ENCODE results near the gene XPO6. TPM values are rescaled to one million over a fixed set of nuclear protein-coding genes. Genes with fewer than 3 reads are reported as not detected.

XPO6 gene
- total and polyA plus RNA-seq, 2 of the 13 experiments (the other 11 are each of a cell fraction or from before 2014, with no cell fraction given), result 109 to 129 TPM

DNA sequence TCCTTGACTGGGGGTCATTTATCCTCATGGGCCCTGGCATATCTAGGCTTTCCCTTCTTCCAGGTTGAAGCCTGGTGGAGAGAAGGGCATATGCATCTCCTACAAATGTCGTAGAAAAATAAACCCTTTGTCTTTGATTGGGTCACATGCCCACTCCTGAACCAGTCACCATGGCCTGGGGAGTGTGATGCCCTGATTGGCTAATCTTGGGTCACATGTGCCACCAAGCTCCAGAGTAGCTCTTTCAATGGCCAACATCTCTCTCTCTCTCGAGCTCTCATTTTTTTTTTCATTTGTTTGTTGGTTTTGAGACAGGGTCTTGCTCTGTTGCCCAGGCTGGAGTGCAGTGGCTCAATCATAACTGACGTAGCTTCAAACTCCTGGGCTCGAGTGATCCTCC lies 5.6 kb upstream of the XPO6 start:
- Histone ChIP-seq H3K9ac (ENCODE audit: insufficient read depth, low read depth, low read length) (no peak overlapping the region), H3K4me1 (ENCODE audit: insufficient read depth, low read length) (peaks cover 5% of the 10 kb centered on the region), H3K79me2 (ENCODE audit: insufficient read depth, low read length) (no peaks in the 10 kb centered on the region), H3K27ac (ENCODE audit: extremely low read length, insufficient read depth, low read length) (no peak overlapping the region), H3K4me3 (replicated peaks in 1 of 3; ENCODE audit: insufficient read depth in 1 of 3, low read depth in 2 of 3, low read length in 3 of 3) (no peak overlapping the region), H3K4me2 (ENCODE audit: low read depth, low read length) (no peak overlapping the region), H4K20me1 (ENCODE audit: insufficient read depth, low read length) (no peaks in the 10 kb centered on the region), H2AFZ (ENCODE audit: low read length) (no peak overlapping the region), H3K36me3 (replicated peaks in 1 of 2; ENCODE audit: control insufficient read depth in 1 of 2, insufficient read depth in 2 of 2, low read length in 2 of 2) (no peaks in the 10 kb centered on the region), H3K27me3 (ENCODE audit: control insufficient read depth in 1 of 2, insufficient read depth in 2 of 2, low read length in 2 of 2) (no peaks in the 10 kb centered on the region), H3K9me3 (ENCODE audit: low read length) (no peaks in the 10 kb centered on the region)
- in situ Hi-C loops (cut with HindIII; ENCODE audit: extremely low pct_ligation_motif_present, low pct_unique_long_range_greater_than_20kb) (loop anchor here (10.0 kb wide), 1 partner anchor 243 kb away; no protein-coding TSS in a partner anchor), intact Hi-C loops (cut with micrococcal nuclease; ENCODE audit: unreplicated experiment) (loop anchor here (5.0 kb wide), 1 partner anchor 245 kb away; no protein-coding TSS in a partner anchor)
- WGBS (ENCODE audit: low lambda C conversion rate), result 31% methylated on average over 4 of the region's 4 CpGs
- BruUV-seq (replicated peaks), result no TSS peak
- ChIA-PET CTCF (ENCODE audit: low intra/inter-chr PET ratio, low total read pairs) (no interaction called here), POLR2A (no interaction called here)
- no peak for DNase-seq (ENCODE audit: low spot score)
- peak; percentile 19; the same call in 1 of the 3 replicates for ATAC-seq
- no peak for FAIRE-seq
- TF ChIP-seq ELF4 (CRISPR knock-in tag; IDR thresholded peaks at IDR 0.05; ENCODE audit: borderline replicate concordance) (no peak), SETDB1 (CRISPR knock-in tag; IDR thresholded peaks at IDR 0.05; ENCODE audit: borderline replicate concordance) (no peak), ZNF121 (CRISPR knock-in tag; IDR thresholded peaks at IDR 0.05) (0 out of 2 replicates have a peak, but pooled peaks have one; percentile 22), ZNF780A (CRISPR knock-in tag; IDR thresholded peaks at IDR 0.05) (no peak), ZNF230 (CRISPR knock-in tag; IDR thresholded peaks at IDR 0.05) (no peak), ZNF775 (CRISPR knock-in tag; IDR thresholded peaks at IDR 0.05; ENCODE audit: borderline replicate concordance) (no peak), ZBTB7A (CRISPR knock-in tag; IDR thresholded peaks at IDR 0.05) (no peak), TGIF2 (CRISPR knock-in tag; IDR thresholded peaks at IDR 0.05) (no peak), ISL2 (CRISPR knock-in tag; IDR thresholded peaks at IDR 0.05) (no peak), CREB1 (IDR thresholded peaks at IDR 0.05) (no peak), CREB1 (CRISPR knock-in tag; IDR thresholded peaks at IDR 0.05) (no peak)
- TF ChIP-seq, protein P1, sequence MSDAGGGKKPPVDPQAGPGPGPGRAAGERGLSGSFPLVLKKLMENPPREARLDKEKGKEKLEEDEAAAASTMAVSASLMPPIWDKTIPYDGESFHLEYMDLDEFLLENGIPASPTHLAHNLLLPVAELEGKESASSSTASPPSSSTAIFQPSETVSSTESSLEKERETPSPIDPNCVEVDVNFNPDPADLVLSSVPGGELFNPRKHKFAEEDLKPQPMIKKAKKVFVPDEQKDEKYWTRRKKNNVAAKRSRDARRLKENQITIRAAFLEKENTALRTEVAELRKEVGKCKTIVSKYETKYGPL (CRISPR knock-in tag; IDR thresholded peaks at IDR 0.05), result no peak
- TF ChIP-seq, protein P2, sequence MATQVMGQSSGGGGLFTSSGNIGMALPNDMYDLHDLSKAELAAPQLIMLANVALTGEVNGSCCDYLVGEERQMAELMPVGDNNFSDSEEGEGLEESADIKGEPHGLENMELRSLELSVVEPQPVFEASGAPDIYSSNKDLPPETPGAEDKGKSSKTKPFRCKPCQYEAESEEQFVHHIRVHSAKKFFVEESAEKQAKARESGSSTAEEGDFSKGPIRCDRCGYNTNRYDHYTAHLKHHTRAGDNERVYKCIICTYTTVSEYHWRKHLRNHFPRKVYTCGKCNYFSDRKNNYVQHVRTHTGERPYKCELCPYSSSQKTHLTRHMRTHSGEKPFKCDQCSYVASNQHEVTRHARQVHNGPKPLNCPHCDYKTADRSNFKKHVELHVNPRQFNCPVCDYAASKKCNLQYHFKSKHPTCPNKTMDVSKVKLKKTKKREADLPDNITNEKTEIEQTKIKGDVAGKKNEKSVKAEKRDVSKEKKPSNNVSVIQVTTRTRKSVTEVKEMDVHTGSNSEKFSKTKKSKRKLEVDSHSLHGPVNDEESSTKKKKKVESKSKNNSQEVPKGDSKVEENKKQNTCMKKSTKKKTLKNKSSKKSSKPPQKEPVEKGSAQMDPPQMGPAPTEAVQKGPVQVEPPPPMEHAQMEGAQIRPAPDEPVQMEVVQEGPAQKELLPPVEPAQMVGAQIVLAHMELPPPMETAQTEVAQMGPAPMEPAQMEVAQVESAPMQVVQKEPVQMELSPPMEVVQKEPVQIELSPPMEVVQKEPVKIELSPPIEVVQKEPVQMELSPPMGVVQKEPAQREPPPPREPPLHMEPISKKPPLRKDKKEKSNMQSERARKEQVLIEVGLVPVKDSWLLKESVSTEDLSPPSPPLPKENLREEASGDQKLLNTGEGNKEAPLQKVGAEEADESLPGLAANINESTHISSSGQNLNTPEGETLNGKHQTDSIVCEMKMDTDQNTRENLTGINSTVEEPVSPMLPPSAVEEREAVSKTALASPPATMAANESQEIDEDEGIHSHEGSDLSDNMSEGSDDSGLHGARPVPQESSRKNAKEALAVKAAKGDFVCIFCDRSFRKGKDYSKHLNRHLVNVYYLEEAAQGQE (IDR thresholded peaks at IDR 0.05; ENCODE audit: borderline replicate concordance in 1 of 2, low read depth in 1 of 2, low read length in 2 of 2), result no peak
- TF ChIP-seq, protein P3, sequence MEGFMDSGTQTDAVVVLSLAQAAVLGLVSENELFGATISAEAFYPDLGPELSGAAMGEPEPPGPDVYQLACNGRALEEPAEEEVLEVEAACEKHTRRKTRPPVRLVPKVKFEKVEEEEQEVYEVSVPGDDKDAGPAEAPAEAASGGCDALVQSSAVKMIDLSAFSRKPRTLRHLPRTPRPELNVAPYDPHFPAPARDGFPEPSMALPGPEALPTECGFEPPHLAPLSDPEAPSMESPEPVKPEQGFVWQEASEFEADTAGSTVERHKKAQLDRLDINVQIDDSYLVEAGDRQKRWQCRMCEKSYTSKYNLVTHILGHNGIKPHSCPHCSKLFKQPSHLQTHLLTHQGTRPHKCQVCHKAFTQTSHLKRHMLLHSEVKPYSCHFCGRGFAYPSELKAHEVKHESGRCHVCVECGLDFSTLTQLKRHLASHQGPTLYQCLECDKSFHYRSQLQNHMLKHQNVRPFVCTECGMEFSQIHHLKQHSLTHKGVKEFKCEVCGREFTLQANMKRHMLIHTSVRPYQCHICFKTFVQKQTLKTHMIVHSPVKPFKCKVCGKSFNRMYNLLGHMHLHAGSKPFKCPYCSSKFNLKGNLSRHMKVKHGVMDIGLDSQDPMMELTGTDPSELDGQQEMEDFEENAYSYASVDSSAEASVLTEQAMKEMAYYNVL (CRISPR knock-in tag; IDR thresholded peaks at IDR 0.05; ENCODE audit: borderline replicate concordance), result no peak
- TF ChIP-seq, protein P4, sequence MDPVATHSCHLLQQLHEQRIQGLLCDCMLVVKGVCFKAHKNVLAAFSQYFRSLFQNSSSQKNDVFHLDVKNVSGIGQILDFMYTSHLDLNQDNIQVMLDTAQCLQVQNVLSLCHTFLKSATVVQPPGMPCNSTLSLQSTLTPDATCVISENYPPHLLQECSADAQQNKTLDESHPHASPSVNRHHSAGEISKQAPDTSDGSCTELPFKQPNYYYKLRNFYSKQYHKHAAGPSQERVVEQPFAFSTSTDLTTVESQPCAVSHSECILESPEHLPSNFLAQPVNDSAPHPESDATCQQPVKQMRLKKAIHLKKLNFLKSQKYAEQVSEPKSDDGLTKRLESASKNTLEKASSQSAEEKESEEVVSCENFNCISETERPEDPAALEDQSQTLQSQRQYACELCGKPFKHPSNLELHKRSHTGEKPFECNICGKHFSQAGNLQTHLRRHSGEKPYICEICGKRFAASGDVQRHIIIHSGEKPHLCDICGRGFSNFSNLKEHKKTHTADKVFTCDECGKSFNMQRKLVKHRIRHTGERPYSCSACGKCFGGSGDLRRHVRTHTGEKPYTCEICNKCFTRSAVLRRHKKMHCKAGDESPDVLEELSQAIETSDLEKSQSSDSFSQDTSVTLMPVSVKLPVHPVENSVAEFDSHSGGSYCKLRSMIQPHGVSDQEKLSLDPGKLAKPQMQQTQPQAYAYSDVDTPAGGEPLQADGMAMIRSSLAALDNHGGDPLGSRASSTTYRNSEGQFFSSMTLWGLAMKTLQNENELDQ (CRISPR knock-in tag; IDR thresholded peaks at IDR 0.05; ENCODE audit: borderline replicate concordance), result no peak
